RWPE2 (cell line): ENCODE measurements around the gene TRIP12.

ENCODE experiments used
- ATAC-seq: fragments of 200-7000 bp; cut with Tn5 transposase; 3 replicates; pipeline ENCODE4 v1.9.1; 2021; ENCODE audit warnings: low read depth
- DNase-seq: peaks from one replicate; pipeline ENCODE4 v3.0.0-alpha.2; 2020; ENCODE audit warnings: low spot score
- H3K27ac ChIP-seq: fragments of 450-650 bp; 2 replicates; pipeline ENCODE4 v1.5.1; 2017; ENCODE audit warnings: mild to moderate bottlenecking; ENCODE audit not compliant: poor library complexity, severe bottlenecking
- H3K27me3 ChIP-seq: fragments of 250-450 bp; sonication (Bioruptor Pico); 2 replicates; pipeline ENCODE4 v1.5.1; 2021; ENCODE audit warnings: mild to moderate bottlenecking, moderate library complexity; ENCODE audit not compliant: insufficient read depth, poor library complexity, severe bottlenecking
- H3K36me3 ChIP-seq: fragments of 250-450 bp; sonication (Bioruptor Pico); 2 replicates; pipeline ENCODE4 v1.5.1; 2020; ENCODE audit warnings: low read depth, mild to moderate bottlenecking, moderate library complexity
- H3K4me1 ChIP-seq: fragments of 250-450 bp; sonication (Bioruptor Pico); 2 replicates; pipeline ENCODE4 v1.5.1; 2021; ENCODE audit warnings: mild to moderate bottlenecking, moderate library complexity; ENCODE audit not compliant: insufficient read depth, poor library complexity, severe bottlenecking
- H3K4me3 ChIP-seq: fragments of 250-450 bp; sonication (Bioruptor Pico); 2 replicates; pipeline ENCODE4 v1.5.1; 2021; ENCODE audit warnings: mild to moderate bottlenecking, moderate library complexity; ENCODE audit not compliant: severe bottlenecking
- H3K9me3 ChIP-seq: fragments of 250-450 bp; sonication (Bioruptor Pico); 2 replicates; pipeline ENCODE4 v1.5.1; 2021; ENCODE audit warnings: mild to moderate bottlenecking, moderate library complexity; ENCODE audit not compliant: severe bottlenecking
- TF ChIP-seq, protein P1 (sequence below): fragments of 450-650 bp; IDR thresholded peaks from one replicate; pipeline ENCODE4 v1.5.1; 2017; ENCODE audit warnings: mild to moderate bottlenecking, moderate library complexity; ENCODE audit not compliant: poor library complexity, severe bottlenecking

The TRIP12 gene

DNA sequence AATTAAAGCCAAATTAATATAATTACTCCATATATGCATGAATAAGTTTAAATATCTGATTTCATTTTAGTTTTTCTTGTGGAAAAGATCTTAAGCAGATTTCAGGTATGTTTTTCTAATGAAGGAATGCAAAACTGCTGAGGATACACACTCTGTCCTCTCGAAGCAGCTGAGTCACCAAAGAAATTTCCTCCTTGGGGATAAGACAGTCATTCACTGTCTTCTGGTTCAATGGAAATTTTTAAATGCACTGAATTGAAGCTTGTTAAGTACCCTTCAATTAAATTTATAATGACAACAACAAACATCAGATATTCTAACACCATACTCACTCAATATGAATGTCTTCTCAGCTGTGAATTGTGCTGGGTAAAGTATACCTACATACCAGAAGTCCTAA, 106.0 kb downstream of the TRIP12 start:
- no peaks in the 10 kb centered on the region for H3K27me3 ChIP-seq
- TF ChIP-seq, protein P1, sequence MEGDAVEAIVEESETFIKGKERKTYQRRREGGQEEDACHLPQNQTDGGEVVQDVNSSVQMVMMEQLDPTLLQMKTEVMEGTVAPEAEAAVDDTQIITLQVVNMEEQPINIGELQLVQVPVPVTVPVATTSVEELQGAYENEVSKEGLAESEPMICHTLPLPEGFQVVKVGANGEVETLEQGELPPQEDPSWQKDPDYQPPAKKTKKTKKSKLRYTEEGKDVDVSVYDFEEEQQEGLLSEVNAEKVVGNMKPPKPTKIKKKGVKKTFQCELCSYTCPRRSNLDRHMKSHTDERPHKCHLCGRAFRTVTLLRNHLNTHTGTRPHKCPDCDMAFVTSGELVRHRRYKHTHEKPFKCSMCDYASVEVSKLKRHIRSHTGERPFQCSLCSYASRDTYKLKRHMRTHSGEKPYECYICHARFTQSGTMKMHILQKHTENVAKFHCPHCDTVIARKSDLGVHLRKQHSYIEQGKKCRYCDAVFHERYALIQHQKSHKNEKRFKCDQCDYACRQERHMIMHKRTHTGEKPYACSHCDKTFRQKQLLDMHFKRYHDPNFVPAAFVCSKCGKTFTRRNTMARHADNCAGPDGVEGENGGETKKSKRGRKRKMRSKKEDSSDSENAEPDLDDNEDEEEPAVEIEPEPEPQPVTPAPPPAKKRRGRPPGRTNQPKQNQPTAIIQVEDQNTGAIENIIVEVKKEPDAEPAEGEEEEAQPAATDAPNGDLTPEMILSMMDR = no peak
- no peak overlapping the region for H3K27ac ChIP-seq
- peaks cover 84% of the 10 kb centered on the region for H3K36me3 ChIP-seq
- no peak for DNase-seq
- 0 out of 3 replicates have a peak, but pooled peaks have one; percentile 21 for ATAC-seq
- no peak overlapping the region for H3K4me3 ChIP-seq
- no peaks in the 10 kb centered on the region for H3K9me3 ChIP-seq
- no peaks in the 10 kb centered on the region for H3K4me1 ChIP-seq

DNA sequence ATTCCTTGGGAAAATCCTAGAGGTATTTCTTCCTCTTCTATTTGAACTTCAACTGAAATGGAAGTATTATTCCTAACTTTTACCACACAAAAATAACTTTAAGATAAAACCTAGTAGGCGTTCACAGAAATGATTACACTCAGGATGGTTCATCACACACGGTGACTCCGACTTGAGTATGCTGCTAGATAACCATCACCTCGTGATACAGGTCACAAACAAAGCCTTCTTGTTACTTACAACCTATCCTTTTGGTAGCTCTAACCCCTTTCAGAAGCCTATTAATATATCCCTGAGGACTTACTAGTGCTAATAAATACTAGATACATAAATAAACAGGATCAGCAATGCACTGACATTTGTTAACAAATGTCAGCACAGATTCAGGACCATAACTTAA, 106.5 kb downstream of the TRIP12 start:
- H3K27ac ChIP-seq = no peak overlapping the region
- ATAC-seq (no peak), DNase-seq (no peak)
- no peaks in the 10 kb centered on the region for H3K4me1 ChIP-seq
- TF ChIP-seq, protein P1 = no peak
- peaks cover 89% of the 10 kb centered on the region for H3K36me3 ChIP-seq
- no peaks in the 10 kb centered on the region for H3K27me3 ChIP-seq
- no peaks in the 10 kb centered on the region for H3K9me3 ChIP-seq
- no peak overlapping the region for H3K4me3 ChIP-seq

DNA sequence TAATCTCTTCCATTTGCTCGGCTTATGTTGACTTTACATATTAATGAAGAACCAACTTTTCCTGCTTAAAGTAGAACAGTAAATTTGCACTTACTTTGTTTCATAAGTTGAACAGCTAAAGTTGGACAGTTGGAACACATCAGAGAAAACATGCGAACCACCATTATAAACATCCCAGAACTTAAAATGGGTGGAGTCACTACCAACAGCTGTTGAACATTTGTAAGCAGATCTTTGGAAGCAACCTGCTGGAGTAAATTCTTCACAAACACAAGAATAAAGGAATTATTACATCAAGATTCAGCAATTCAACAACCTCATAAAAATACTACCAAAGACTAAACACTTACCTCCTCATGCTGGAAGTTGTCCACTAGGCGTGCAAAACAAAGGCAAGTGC, 111.0 kb downstream of the TRIP12 start:
- DNase-seq (no peak), ATAC-seq (no peak)
- Histone ChIP-seq H3K27me3 (no peaks in the 10 kb centered on the region), H3K4me1 (no peaks in the 10 kb centered on the region), H3K4me3 (no peak overlapping the region), H3K9me3 (no peaks in the 10 kb centered on the region), H3K27ac (no peak overlapping the region), H3K36me3 (peaks cover 100% of the 10 kb centered on the region)
- TF ChIP-seq, protein P1 = no peak

DNA sequence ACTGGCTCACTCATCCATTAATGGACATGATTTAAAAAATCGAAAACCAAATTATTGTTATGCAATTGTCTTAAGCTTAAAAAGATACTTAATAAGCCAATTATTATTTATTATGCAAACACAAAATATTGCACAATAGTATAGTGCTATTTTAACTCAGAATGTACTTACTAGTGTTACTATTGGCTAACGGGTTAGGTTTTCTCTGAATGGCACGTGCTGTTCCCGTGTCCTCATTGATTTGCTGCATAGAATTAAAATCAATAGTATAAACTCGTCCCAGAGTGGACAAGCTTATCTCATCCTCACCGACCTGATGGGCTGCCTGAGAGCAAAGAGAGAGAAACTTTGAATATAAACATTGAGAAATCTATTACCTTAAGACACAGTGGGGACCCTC, 116.2 kb downstream of the TRIP12 start:
- Histone ChIP-seq H3K27me3 (no peaks in the 10 kb centered on the region), H3K4me1 (peaks cover 1% of the 10 kb centered on the region), H3K27ac (no peak overlapping the region), H3K4me3 (no peak overlapping the region), H3K36me3 (peaks cover 91% of the 10 kb centered on the region), H3K9me3 (no peaks in the 10 kb centered on the region)
- ATAC-seq (no peak), DNase-seq (no peak)
- TF ChIP-seq, protein P1 = no peak

DNA sequence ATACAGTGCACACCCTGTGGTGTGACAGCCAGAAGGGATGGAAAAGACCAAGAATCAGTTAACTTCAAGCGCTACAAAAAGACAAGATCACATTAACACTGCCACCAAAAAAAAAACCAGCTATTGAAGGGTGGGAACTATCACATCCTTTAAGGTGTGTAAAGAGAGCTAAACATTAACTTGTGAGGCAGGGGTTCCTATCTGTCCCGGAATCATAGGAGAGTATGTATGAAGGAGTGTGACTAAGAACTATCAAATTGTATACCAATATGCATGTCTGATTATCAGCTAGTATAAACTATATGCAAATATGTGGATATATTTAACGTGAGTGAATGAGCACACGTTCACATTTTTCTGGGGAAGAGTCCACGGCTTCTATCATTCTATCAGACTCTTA, 119.0 kb downstream of the TRIP12 start:
- Histone ChIP-seq H3K4me1 (peaks cover 4% of the 10 kb centered on the region), H3K27me3 (no peaks in the 10 kb centered on the region), H3K9me3 (no peaks in the 10 kb centered on the region), H3K36me3 (peaks cover 91% of the 10 kb centered on the region), H3K27ac (no peak overlapping the region), H3K4me3 (no peak overlapping the region)
- ATAC-seq (no peak), DNase-seq (no peak)
- TF ChIP-seq, protein P1 = no peak
